GM19438 (cell line): ENCODE results near the gene TGM1.
A peak's percentile ranks its signal among the peaks of the same experiment; 100 is the strongest.

ENCODE experiments used
- ATAC-seq: cut with Tn5 transposase; IDR thresholded peaks from one replicate; pipeline ENCODE4 v1.9.1; 2021; ENCODE audit warnings: low read depth; ENCODE audit not compliant: unreplicated experiment

TGM1 gene

DNA sequence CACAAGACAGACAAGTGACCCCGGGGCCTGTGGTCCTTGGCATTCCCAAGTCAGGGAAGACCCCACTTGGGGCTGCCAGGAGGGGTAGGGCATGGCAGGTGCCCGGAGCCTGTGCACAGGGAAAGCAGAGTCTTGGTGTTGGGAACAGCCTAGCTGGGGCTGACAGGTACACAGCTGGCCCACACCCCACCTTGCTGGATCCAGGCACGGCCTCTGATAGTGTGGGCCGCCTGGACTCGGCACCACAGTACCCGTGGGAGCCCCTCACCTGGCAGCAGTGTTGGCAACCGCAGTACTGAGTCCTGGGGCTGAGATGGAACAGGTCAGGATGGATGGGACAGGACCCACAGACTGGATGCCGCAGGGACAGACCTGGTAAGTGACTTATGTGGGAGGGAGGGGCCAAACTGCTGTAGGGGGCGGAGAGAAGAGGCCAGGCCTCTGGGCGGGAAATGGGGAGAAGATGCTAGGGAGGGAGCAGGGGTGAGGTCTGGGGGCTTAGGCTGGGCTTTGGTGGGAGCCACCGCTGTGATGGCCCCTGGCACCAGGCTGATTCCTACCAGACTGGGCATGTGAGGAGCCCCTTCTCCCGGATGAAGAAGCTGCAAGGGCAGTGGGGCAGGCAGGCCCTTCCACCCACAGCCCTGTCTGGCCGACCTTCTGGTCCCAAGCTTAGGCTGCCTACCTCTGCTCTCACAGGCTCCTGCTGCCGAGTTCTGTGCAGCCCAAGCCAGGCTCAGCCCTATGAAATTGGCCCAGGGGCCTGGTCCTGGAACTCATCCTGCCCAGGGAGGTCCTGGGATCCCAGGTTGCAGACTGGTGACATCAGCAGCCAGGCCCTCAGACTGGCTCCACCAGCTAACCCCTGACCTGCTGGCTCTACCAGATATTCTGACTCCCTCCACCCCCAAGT, at the start of gene TGM1:
Gene TGM1 (minus strand): TSS at position 357 of the 913 bp plus-strand sequence. CDS start 825 bp downstream, outside the sequence.
- no peak for ATAC-seq

- ATAC-seq: no peak
Observed at GRCh38 chr14:24311837-24312615, 49.0 kb upstream of the TGM1 start.

DNA sequence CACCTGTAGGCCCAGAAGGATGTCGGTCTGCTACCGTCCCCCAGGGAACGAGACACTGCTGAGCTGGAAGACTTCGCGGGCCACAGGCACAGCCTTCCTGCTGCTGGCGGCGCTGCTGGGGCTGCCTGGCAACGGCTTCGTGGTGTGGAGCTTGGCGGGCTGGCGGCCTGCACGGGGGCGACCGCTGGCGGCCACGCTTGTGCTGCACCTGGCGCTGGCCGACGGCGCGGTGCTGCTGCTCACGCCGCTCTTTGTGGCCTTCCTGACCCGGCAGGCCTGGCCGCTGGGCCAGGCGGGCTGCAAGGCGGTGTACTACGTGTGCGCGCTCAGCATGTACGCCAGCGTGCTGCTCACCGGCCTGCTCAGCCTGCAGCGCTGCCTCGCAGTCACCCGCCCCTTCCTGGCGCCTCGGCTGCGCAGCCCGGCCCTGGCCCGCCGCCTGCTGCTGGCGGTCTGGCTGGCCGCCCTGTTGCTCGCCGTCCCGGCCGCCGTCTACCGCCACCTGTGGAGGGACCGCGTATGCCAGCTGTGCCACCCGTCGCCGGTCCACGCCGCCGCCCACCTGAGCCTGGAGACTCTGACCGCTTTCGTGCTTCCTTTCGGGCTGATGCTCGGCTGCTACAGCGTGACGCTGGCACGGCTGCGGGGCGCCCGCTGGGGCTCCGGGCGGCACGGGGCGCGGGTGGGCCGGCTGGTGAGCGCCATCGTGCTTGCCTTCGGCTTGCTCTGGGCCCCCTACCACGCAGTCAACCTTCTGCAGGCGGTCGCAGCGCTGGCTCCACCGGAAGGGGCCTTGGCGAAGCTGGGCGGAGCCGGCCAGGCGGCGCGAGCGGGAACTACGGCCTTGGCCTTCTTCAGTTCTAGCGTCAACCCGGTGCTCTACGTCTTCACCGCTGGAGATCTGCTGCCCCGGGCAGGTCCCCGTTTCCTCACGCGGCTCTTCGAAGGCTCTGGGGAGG, 47.9 kb upstream of the TGM1 start, which contains the start of gene LTB4R:
Gene LTB4R (plus strand): TSS at position 857 of the 959 bp plus-strand sequence. CDS start 4,150 bp downstream, outside the sequence.
- ATAC-seq: peak; percentile 66

DNA sequence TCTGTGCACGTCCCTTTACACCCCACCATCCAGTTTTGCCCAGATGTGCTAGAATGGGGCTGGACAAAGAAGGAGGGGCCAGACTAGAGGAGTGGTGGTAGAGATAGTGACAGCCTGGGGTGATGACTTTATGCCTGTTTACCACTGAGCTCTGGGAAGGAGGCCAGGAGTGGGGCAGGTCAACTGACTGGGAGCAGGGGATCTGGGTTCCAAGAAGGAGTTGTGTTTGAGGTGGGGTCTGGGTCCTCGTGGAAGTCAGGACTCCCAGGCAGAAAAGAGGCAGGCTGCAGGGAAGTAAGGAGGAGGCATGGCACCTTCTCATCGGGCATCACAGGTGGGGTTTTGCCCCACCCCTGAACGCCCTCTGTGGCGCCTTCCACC, 47.3 kb upstream of the TGM1 start:
- no peak for ATAC-seq

GRCh38 chr14:24309538-24310264, 46.7 kb upstream of the TGM1 start, which contains the start of gene LTB4R2:
Gene LTB4R2 (plus strand): TSS chr14:24310140. CDS start chr14:24310665, 525 bp downstream.
- ATAC-seq: no peak

DNA sequence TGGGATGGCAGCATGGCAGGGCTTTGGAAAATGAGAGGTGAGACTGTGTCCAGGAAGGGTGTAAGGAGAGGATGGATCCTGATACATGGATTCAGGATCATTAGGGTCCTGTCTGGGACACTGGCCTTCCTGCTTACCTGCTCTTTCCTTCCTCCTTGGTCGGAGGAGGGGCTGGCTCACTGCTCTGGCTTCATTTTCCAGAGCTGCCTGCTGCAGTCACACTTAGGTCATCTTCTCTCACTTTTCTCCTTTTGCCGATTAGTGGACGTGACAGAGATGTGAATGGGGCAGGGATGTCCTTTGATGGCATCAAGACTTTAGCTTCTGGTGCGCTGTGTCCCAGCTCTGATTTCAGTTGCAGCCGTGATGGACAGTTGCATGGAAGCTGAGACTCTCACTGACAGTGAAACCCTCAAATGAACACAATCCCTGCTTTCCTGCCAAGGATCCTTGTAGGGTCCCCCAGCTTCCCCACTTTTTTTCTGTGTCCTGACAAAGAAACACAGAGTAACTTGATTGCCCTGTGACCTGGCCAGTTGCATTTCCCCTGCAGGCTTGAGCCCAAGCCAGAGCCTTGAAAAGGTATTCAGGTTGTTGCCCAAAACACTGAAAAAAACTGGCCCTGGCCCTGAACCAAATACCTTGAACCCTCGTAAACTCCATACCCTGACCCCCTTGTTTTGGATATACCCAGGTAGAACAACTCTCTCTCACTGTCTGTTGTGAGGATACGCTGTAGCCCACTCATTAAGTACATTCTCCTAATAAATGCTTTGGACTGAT, 45.6 kb upstream of the TGM1 start:
- ATAC-seq: no peak

DNA sequence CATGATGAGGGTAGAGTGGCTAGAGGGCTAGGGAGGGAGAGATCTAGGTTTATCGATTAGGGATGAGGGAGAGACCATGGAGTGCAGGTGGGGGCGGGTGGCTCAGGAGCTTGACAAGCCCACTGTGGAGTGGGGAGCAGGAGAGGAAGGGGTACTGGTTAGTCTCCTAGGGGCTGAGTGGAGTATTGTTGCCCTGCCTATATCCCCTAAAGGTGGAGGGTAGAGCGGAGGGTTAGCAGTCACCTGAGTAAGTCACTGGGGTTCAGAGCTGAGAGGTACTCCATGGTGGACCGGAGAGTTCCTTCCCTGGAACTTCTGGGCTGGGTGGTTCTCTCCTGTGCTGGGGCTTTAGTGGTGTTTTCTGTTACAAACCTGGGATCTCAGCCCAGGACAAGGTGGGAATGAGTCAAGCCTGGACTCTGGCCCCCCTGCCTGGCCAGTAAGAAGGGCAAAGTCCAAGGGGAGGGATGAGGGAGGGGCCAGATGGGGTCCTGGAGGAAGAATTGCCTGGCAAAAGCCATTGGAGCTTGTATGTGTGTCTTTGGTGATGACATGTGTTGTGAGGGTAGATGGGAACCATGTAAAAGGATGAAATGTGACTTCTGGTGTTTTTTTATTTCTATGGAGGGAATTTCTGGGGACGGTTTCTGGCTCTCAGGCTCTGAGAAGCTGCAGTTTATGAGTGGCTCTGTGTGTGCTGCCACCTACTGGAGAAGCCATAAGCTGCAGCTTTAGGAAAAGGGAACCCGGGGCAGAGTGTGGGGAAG, 44.8 kb upstream of the TGM1 start, which contains the start of gene CIDEB:
Gene CIDEB (minus strand): TSS at position 403 of the 767 bp plus-strand sequence. CDS start 119 bp downstream, at position 284.
- ATAC-seq: no peak

DNA sequence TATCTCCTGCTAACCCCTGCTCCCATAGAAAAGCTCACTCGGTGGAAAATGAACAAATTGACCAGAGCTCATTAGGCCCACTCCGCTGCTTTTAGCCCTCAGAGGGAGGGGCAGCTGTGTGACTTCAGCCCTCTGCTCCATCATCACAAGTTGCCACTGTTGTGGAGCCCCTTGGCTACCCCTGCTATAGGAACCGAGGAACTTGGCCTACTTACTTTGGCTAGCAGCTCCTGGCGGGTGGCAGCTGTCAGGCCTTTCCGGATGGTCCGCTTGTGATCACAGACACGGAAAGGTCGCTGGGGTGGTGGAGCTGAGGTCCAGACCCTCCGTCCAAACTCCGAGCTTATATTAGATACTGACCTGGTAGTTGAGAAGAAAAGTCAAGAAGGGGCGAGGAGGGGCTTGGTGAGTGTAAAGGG, 44.2 kb upstream of the TGM1 start:
- no peak for ATAC-seq

GRCh38 chr14:24304019-24304387, 41.0 kb upstream of the TGM1 start:
- ATAC-seq: no peak

GRCh38 chr14:24300326-24300980, 37.5 kb upstream of the TGM1 start:
- ATAC-seq: no peak

DNA sequence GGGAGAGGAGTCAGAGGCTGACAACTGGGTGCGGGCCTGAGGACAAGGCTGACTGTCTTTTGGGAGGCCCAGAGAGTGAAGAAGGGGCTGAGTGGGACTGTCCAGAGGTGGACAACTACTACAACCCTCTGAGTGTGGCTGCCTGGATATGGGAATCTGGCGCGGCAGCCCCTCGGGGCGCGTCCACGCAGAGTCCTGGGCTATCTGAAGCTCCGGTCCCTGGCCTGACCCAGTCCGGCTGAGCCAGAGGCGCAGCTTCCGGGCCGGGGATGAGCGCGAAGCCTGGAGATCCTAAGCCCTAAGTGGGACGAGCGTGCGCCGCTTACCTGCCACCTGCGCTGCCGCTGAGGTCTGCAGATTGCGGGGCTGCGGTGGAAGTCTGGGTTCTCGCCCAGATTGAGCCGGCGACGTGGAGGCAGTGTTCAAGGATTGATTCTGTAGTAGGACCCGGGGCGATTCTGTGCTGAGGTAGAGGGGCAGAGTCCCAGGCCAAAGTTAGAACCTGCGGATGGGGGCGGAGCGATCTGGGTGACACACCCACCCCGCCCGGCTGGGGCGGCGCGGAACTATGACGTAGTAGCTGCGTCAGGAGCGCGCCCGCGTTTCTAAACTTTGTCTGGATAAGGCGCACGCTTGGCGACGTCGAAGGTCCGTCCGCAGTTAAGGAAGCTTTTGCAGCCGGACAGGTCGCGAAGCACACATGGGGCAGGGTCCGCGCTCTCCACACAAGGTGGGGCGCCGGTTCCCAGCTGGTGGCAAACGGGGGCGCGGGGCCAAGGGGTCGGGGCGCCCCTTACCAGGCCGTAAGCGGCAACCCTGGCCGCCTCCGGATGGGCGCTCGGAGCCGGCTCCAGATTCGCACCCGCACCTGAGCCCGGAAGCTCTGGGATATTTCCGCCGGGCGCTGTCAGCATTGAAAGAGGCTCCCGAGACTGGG, 36.5 kb upstream of the TGM1 start, which contains the start of the genes DHRS1 and NOP9:
Gene DHRS1 (minus strand): TSS at position 526 of the 937 bp plus-strand sequence. CDS start 674 bp downstream, outside the sequence.
Gene NOP9 (plus strand): TSS at position 596 of the 937 bp plus-strand sequence. CDS start 105 bp downstream, at position 701.
- peak; percentile 72 for ATAC-seq

GRCh38 chr14:24298892-24299254, 35.9 kb upstream of the TGM1 start:
- no peak for ATAC-seq

GRCh38 chr14:24297190-24297964, 34.4 kb upstream of the TGM1 start:
- peak; percentile 7 for ATAC-seq

GRCh38 chr14:24296341-24297157, 33.6 kb upstream of the TGM1 start:
- ATAC-seq: peak; percentile 41
